ENCODE data around the gene TMEM116. TPM values are rescaled to one million over a fixed set of nuclear protein-coding genes. Genes with fewer than 3 reads are reported as not detected.
"Not testable (repeated sequence)": the region's sequence is repeated elsewhere in the genome, so short reads cannot be mapped to it uniquely, and the experiment has no call there.

TMEM116 gene
- total RNA-seq, 1 donor from 2014 or later: 16.7 TPM

DNA sequence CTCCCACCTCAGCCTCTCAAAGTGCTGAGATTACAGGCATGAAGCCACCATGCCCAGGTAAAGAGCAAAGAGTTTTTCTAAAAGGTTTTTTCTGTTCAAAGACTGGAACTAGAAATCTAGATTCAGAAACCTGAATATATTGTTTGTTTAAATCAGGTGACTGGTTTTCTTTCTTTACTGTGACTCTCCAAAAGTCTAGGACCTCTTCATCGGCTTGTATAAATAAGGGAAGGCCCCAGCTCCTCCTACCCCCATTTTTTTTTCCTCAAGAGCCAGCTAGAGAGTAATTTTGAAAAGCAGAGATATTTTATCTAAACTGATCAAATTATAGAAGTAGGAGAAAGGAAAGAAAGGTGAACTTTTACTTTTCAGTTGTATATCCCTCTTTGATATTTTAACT, 48.0 kb downstream of the TMEM116 start:
- no peaks in the 10 kb centered on the region for H3K27me3 Mint-ChIP-seq (ENCODE audit: low read depth)
- H3K27ac Mint-ChIP-seq (ENCODE audit: unreplicated experiment): no peak overlapping the region
- no peak overlapping the region for H3K4me3 Mint-ChIP-seq
- H3K36me3 Mint-ChIP-seq (ENCODE audit: low read depth): peaks cover 34% of the 10 kb centered on the region
- no peak for TF ChIP-seq CTCF (conservative IDR thresholded peaks at IDR 0.05)
- H3K9me3 Mint-ChIP-seq: peaks cover 22% of the 10 kb centered on the region
- DNase-seq (ENCODE audit: low read depth, low spot score): no peak
- no peaks in the 10 kb centered on the region for H3K4me1 Mint-ChIP-seq

DNA sequence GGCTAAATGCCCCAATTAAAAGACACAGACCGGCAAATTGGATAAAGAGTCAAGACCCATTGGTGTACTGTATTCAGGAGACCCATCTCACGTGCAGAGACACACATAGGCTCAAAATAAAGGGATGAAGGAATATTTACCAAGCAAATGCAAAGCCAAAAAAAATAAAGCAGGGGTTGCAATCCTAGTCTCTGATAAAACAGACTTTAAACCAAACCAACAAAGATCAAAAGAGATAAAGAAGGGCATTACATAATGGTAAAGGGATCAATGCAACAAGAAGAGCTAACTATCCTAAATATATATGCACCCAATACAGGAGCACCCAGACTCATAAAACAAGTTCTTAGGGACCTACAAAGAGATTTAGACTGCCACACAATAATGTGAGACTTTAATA, 53.4 kb downstream of the TMEM116 start:
- not testable (repeated sequence) for DNase-seq (ENCODE audit: low read depth, low spot score); H3K4me3 Mint-ChIP-seq; H3K4me1 Mint-ChIP-seq; H3K27me3 Mint-ChIP-seq (ENCODE audit: low read depth); H3K27ac Mint-ChIP-seq (ENCODE audit: unreplicated experiment)
- peaks cover 58% of the 10 kb centered on the region for H3K36me3 Mint-ChIP-seq (ENCODE audit: low read depth)
- H3K9me3 Mint-ChIP-seq: peaks cover 24% of the 10 kb centered on the region

- not testable (repeated sequence) for H3K4me3 Mint-ChIP-seq; H3K4me1 Mint-ChIP-seq; DNase-seq (ENCODE audit: low read depth, low spot score); H3K27me3 Mint-ChIP-seq (ENCODE audit: low read depth); H3K27ac Mint-ChIP-seq (ENCODE audit: unreplicated experiment)
- peaks cover 21% of the 10 kb centered on the region for H3K9me3 Mint-ChIP-seq
- H3K36me3 Mint-ChIP-seq (ENCODE audit: low read depth): peaks cover 55% of the 10 kb centered on the region
Measured at GRCh38 chr12:111957224-111957623, 55.7 kb downstream of the TMEM116 start.

DNA sequence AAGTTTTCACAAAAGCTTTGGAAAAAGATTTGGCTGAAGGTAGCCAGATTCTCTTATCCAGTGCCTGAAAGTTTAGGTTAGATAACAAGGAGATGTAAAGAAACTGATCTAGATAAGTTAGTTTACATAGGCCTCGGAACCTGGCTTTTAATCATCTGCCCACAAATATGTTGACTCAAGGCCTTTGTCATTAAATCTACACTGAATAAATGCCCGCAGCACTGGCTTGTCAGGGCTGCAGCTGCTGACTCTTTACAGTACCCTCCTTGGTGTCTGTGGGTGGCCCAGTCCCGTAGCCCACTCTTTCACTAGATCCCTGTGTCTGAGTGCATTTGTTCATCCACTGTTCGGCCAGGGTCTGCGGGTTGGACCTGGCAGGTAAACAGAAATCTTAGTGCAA, 58.0 kb downstream of the TMEM116 start:
- no peak overlapping the region for H3K27ac Mint-ChIP-seq (ENCODE audit: unreplicated experiment)
- TF ChIP-seq CTCF (conservative IDR thresholded peaks at IDR 0.05): no peak
- H3K27me3 Mint-ChIP-seq (ENCODE audit: low read depth): no peaks in the 10 kb centered on the region
- no peaks in the 10 kb centered on the region for H3K4me1 Mint-ChIP-seq
- H3K36me3 Mint-ChIP-seq (ENCODE audit: low read depth): peaks cover 37% of the 10 kb centered on the region
- H3K9me3 Mint-ChIP-seq: peaks cover 4% of the 10 kb centered on the region
- no peak overlapping the region for H3K4me3 Mint-ChIP-seq
- DNase-seq (ENCODE audit: low read depth, low spot score): no peak

GRCh38 chr12:111953455-111953854, 59.5 kb downstream of the TMEM116 start:
- no peak overlapping the region for H3K27ac Mint-ChIP-seq (ENCODE audit: unreplicated experiment)
- H3K4me3 Mint-ChIP-seq: no peak overlapping the region
- no peaks in the 10 kb centered on the region for H3K4me1 Mint-ChIP-seq
- TF ChIP-seq CTCF (conservative IDR thresholded peaks at IDR 0.05): no peak
- H3K36me3 Mint-ChIP-seq (ENCODE audit: low read depth): peaks cover 26% of the 10 kb centered on the region
- DNase-seq (ENCODE audit: low read depth, low spot score): no peak
- H3K9me3 Mint-ChIP-seq: peaks cover 2% of the 10 kb centered on the region
- no peaks in the 10 kb centered on the region for H3K27me3 Mint-ChIP-seq (ENCODE audit: low read depth)

DNA sequence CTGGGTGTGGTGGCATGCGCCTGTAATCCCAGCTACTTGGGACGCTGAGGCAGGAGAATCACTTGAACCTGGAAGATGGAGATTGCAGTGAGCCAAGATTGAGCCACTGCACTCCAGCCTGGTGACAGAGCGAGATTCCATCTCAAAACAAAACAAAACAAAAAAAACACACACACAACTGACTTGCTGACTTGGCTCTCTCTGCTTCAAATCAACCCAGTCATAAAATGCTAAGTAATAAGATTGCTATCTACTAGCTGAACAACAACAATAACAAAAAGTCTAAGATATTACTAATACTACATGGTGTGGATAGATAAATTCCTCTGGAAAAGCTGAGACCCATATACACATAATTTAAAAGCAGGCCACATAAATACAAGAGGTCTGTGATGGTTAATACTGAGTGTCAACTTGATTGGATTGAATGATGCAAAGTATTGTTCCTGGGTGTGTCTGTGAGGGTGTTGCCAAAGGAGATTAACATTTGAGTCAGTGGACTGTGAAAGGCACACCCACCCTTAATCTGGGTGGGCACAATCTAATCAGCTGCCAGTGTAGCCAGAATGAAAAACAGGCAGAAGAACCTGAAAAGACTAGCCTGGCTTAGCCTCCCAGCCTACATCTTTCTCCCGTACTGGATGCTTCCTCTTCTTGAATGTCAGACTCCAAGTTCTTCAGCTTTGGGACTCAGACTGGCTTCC, 60.7 kb downstream of the TMEM116 start:
- H3K27ac Mint-ChIP-seq (ENCODE audit: unreplicated experiment); DNase-seq (ENCODE audit: low read depth, low spot score); H3K4me3 Mint-ChIP-seq; H3K9me3 Mint-ChIP-seq; H3K27me3 Mint-ChIP-seq (ENCODE audit: low read depth); H3K4me1 Mint-ChIP-seq: not testable (repeated sequence)
- peaks cover 26% of the 10 kb centered on the region for H3K36me3 Mint-ChIP-seq (ENCODE audit: low read depth)

GRCh38 chr12:111950961-111951676, 61.8 kb downstream of the TMEM116 start:
- not testable (repeated sequence) for DNase-seq (ENCODE audit: low read depth, low spot score); H3K9me3 Mint-ChIP-seq

More at GRCh38 chr12:111950961-111951676, 61.8 kb downstream of the TMEM116 start:
- H3K27me3 Mint-ChIP-seq (ENCODE audit: low read depth); H3K4me1 Mint-ChIP-seq; H3K4me3 Mint-ChIP-seq; H3K27ac Mint-ChIP-seq (ENCODE audit: unreplicated experiment): not testable (repeated sequence)
- H3K36me3 Mint-ChIP-seq (ENCODE audit: low read depth): peaks cover 20% of the 10 kb centered on the region
